Tibial nerve (tissue), 4 donors: ENCODE results near the gene ARHGAP15. TPM values are rescaled to one million over a fixed set of nuclear protein-coding genes. Genes with fewer than 3 reads are reported as not detected.

Experiments used
- DNase-seq, 2 donors: peaks; one replicate each; pipeline ENCODE4 v3.0.0-alpha.2; 2019; ENCODE audit warnings: low spot score in 2 of 2
- H3K27ac ChIP-seq, 4 donors: fragments of 200-600 bp; sonication (generic) in 3 of 4; one replicate each; pipeline ENCODE4 v1.5.1; 2017 to 2019; ENCODE audit warnings: mild to moderate bottlenecking in 1 of 4
- H3K27me3 ChIP-seq, 2 donors: fragments of 200-600 bp; sonication (generic) in 1 of 2; one replicate each; pipeline versions ENCODE4 v1.5.1 to v1.6.0; 2017 to 2019
- H3K36me3 ChIP-seq, 3 donors: fragments of 200-600 bp; sonication (generic); one replicate each; pipeline ENCODE4 v1.5.1; 2018 to 2019
- H3K4me1 ChIP-seq, 4 donors: fragments of 200-600 bp; sonication (generic) in 3 of 4; one replicate each; pipeline ENCODE4 v1.5.1; 2017 to 2019
- H3K4me3 ChIP-seq, 4 donors: fragments of 200-600 bp; sonication (generic) in 3 of 4; one replicate each; pipeline ENCODE4 v1.5.1; 2017 to 2019; ENCODE audit warnings: mild to moderate bottlenecking in 1 of 4, moderate library complexity in 1 of 4
- H3K9me3 ChIP-seq, 4 donors: fragments of 200-600 bp; sonication (generic) in 3 of 4; one replicate each; pipeline ENCODE4 v1.5.1; 2017 to 2019
- CTCF ChIP-seq, 5 experiments: fragments of 200-600 bp in 3 of 5; fragments of 450-650 bp in 2 of 5; sonication (generic) in 3 of 5; IDR thresholded peaks; one replicate each; pipeline ENCODE4 v1.5.1; 2016 to 2019; ENCODE audit warnings: antibody characterized with exemption in 5 of 5, mild to moderate bottlenecking in 3 of 5, moderate library complexity in 2 of 5
- EP300 ChIP-seq, 2 donors: sonication (generic); formaldehyde crosslinking; IDR thresholded peaks; one replicate each; pipeline ENCODE4 v1.6.1; 2017; ENCODE audit warnings: antibody characterized with exemption in 2 of 2, mild to moderate bottlenecking in 1 of 2
- POLR2A ChIP-seq, 2 donors: fragments of 450-650 bp; IDR thresholded peaks; one replicate each; pipeline ENCODE4 v1.6.1; 2017; ENCODE audit warnings: antibody characterized with exemption in 2 of 2, mild to moderate bottlenecking in 2 of 2, moderate library complexity in 2 of 2
- WGBS, 2 donors: methylation state at CpG; one replicate each; pipeline ENCODE4 v1.1.5; 2018; 5-methylcytosine and 5-hydroxymethylcytosine counted together
- total RNA-seq, 4 donors: library from RNA; depleted of rRNA; stranded (reverse); fragments of >200 nt; gene quantifications; one replicate each; pipeline ENCODE4 v1.1.0, GENCODE V29; 2016

ARHGAP15 gene
- total RNA-seq, 4 donors from 2014 or later = 22.6 to 47.4 (median 35.9) TPM

- TF ChIP-seq POLR2A (IDR thresholded peaks at IDR 0.05) = no peak
- no peak overlapping the region for H3K27ac ChIP-seq
- H3K4me3 ChIP-seq = no peak overlapping the region
- no peak for DNase-seq
- H3K4me1 ChIP-seq = no peaks in the 10 kb centered on the region
- H3K9me3 ChIP-seq = no peaks in the 10 kb centered on the region
- no peaks in the 10 kb centered on the region for H3K27me3 ChIP-seq
- H3K36me3 ChIP-seq = no peaks in the 10 kb centered on the region
These were observed 171.3 kb downstream of the ARHGAP15 start for GRCh38 chr2:143300536-143300935.

- H3K27me3 ChIP-seq = no peaks in the 10 kb centered on the region
- TF ChIP-seq EP300 (IDR thresholded peaks at IDR 0.05) = no peak
- H3K9me3 ChIP-seq = no peaks in the 10 kb centered on the region
- no peak for DNase-seq
- H3K4me3 ChIP-seq = no peak overlapping the region
- no peaks in the 10 kb centered on the region for H3K4me1 ChIP-seq
- no peaks in the 10 kb centered on the region for H3K36me3 ChIP-seq
- WGBS, 2 donors = 59 to 76% methylated on average over 2 of the region's 2 CpGs
- H3K27ac ChIP-seq = no peak overlapping the region
These were observed 182.2 kb downstream of the ARHGAP15 start for GRCh38 chr2:143311426-143311825.

- 92 to 93% methylated on average over 4 of the region's 4 CpGs for WGBS, 2 donors
These were observed 183.2 kb downstream of the ARHGAP15 start for GRCh38 chr2:143312441-143312840.

GRCh38 chr2:143313861-143314260, 184.6 kb downstream of the ARHGAP15 start:
- WGBS, 2 donors = 93 to 95% methylated on average over 2 of the region's 2 CpGs
- Histone ChIP-seq H3K9me3 (no peaks in the 10 kb centered on the region), H3K27ac (no peak overlapping the region), H3K27me3 (no peaks in the 10 kb centered on the region), H3K4me3 (no peak overlapping the region), H3K36me3 (no peaks in the 10 kb centered on the region), H3K4me1 (no peaks in the 10 kb centered on the region)
- DNase-seq = no peak
- TF ChIP-seq POLR2A (IDR thresholded peaks at IDR 0.05) (no peak), EP300 (IDR thresholded peaks at IDR 0.05) (no peak), CTCF (IDR thresholded peaks at IDR 0.05) (no peak)

More at GRCh38 chr2:143312441-143312840, 183.2 kb downstream of the ARHGAP15 start:
- no peaks in the 10 kb centered on the region for H3K27me3 ChIP-seq
- DNase-seq = no peak
- no peaks in the 10 kb centered on the region for H3K36me3 ChIP-seq
- H3K4me3 ChIP-seq = no peak overlapping the region
- H3K27ac ChIP-seq = no peak overlapping the region
- no peaks in the 10 kb centered on the region for H3K9me3 ChIP-seq
- TF ChIP-seq EP300 (IDR thresholded peaks at IDR 0.05) (no peak), CTCF (IDR thresholded peaks at IDR 0.05) (no peak), POLR2A (IDR thresholded peaks at IDR 0.05) (no peak)
- H3K4me1 ChIP-seq = no peaks in the 10 kb centered on the region

GRCh38 chr2:143321994-143322393, 192.8 kb downstream of the ARHGAP15 start:
- peaks cover 0 to 2% of the 10 kb centered on the region in 2 donors for H3K27me3 ChIP-seq
- 75 to 79% methylated on average over 3 of the region's 3 CpGs for WGBS, 2 donors
- no peaks in the 10 kb centered on the region for H3K36me3 ChIP-seq
- no peaks in the 10 kb centered on the region for H3K4me1 ChIP-seq
- no peak for DNase-seq
- H3K27ac ChIP-seq = no peak overlapping the region
- no peaks in the 10 kb centered on the region for H3K9me3 ChIP-seq
- no peak overlapping the region for H3K4me3 ChIP-seq
- TF ChIP-seq EP300 (IDR thresholded peaks at IDR 0.05) = no peak
- no peak for TF ChIP-seq POLR2A (IDR thresholded peaks at IDR 0.05)
- no peak for TF ChIP-seq CTCF (IDR thresholded peaks at IDR 0.05)

GRCh38 chr2:143329288-143329687, 200.1 kb downstream of the ARHGAP15 start:
- Histone ChIP-seq H3K36me3 (no peaks in the 10 kb centered on the region), H3K4me1 (no peaks in the 10 kb centered on the region), H3K4me3 (no peak overlapping the region), H3K27me3 (peaks cover 0 to 2% of the 10 kb centered on the region in 2 donors), H3K9me3 (no peaks in the 10 kb centered on the region), H3K27ac (no peak overlapping the region)
- TF ChIP-seq CTCF (IDR thresholded peaks at IDR 0.05) (no peak), POLR2A (IDR thresholded peaks at IDR 0.05) (no peak), EP300 (IDR thresholded peaks at IDR 0.05) (no peak)
- no peak for DNase-seq
- WGBS, 2 donors = 97% methylated on average over 2 of the region's 2 CpGs
